ENCODE results near the gene POLA1. TPM values are rescaled to one million over a fixed set of nuclear protein-coding genes. Genes with fewer than 3 reads are reported as not detected.

The POLA1 gene
- total RNA-seq, 1 donor from 2014 or later, result 7.4 TPM

DNA sequence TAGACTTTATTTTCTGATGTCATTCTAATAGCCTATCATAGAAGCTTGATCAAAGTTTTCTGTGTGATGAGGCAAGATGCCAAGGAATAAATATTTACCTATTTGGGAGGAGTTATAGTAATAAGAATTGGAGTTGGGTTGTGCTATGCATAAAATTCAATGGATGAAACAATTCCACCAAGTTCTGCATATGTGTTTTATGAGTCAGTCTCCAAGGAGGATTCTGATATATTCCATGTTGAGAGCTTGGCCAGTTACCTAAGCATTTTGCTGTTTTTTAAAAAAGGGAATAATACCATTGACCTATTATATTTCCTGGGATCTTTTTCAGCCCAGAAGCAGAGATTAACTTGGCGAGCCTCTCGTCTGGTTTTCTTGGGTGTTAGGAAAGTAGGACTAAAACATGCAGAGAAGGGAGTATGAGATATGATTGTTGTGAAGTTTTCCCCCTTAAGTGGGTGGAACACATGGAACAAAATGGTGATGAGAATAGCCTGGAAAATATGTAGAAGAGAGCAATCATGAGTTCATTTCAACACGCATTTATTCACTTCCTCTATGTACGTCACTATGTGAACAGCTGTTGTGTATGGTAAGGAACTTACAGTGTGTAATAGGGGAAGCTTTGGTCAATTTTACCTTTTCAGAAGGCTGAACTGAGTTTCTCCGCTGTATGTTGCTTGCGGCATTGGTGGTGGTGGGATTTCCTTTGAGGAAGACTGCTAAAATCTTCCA is 39.2 kb downstream of the POLA1 start:
- TF ChIP-seq, protein P1, sequence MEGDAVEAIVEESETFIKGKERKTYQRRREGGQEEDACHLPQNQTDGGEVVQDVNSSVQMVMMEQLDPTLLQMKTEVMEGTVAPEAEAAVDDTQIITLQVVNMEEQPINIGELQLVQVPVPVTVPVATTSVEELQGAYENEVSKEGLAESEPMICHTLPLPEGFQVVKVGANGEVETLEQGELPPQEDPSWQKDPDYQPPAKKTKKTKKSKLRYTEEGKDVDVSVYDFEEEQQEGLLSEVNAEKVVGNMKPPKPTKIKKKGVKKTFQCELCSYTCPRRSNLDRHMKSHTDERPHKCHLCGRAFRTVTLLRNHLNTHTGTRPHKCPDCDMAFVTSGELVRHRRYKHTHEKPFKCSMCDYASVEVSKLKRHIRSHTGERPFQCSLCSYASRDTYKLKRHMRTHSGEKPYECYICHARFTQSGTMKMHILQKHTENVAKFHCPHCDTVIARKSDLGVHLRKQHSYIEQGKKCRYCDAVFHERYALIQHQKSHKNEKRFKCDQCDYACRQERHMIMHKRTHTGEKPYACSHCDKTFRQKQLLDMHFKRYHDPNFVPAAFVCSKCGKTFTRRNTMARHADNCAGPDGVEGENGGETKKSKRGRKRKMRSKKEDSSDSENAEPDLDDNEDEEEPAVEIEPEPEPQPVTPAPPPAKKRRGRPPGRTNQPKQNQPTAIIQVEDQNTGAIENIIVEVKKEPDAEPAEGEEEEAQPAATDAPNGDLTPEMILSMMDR (IDR thresholded peaks at IDR 0.05; ENCODE audit: insufficient read depth, low read length, severe bottlenecking), result no peak
- Histone ChIP-seq H3K27me3 (ENCODE audit: control insufficient read depth, insufficient read depth, low read length) (no peaks in the 10 kb centered on the region), H3K36me3 (ENCODE audit: control insufficient read depth, insufficient read depth, low read length) (peaks cover 2% of the 10 kb centered on the region), H3K4me3 (ENCODE audit: low read depth, low read length) (no peak overlapping the region)
- DNase-seq (ENCODE audit: low read depth), result no peak
- no peak for FAIRE-seq

DNA sequence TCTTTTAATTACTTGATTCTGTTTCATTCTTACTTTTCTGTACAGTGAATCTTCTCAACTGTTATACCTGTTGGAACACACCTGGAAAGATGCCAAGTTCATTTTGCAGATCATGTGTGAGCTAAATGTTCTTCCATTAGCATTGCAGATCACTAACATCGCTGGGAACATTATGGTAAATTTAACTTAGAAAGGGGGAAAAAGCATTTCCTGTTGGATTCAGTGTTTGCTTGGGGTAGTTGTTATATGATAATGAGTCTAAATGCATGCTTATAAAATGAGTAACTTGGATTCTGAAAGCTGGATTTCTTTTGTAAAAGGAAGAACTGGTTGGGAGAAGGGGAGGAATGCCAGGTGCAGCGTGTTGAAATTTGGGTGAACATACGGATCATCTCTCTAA is 47.6 kb downstream of the POLA1 start:
- FAIRE-seq, result no peak
- H3K4me3 ChIP-seq (ENCODE audit: low read depth, low read length), result no peak overlapping the region
- TF ChIP-seq, protein P1 (IDR thresholded peaks at IDR 0.05; ENCODE audit: insufficient read depth, low read length, severe bottlenecking), result no peak

DNA sequence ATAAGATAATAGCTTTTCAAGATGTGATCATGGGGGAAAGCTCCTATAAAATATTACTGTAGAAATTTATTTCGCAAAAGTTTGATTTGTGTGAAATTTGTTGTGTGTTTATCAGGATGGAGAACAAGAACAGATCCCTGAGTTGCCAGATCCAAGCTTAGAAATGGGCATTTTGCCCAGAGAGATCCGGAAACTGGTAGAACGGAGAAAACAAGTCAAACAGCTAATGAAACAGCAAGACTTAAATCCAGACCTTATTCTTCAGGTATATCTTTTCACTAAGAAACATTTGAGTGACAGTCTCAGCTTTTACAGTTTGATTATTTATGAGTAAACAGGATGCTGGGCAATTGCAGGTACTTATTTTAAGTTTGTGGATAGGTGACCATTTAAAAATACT is 54.5 kb downstream of the POLA1 start:
- TF ChIP-seq, protein P1 (IDR thresholded peaks at IDR 0.05; ENCODE audit: insufficient read depth, low read length, severe bottlenecking), result no peak
- FAIRE-seq, result no peak
- no peaks in the 10 kb centered on the region for H3K27me3 ChIP-seq (ENCODE audit: control insufficient read depth, insufficient read depth, low read length)
- no peak overlapping the region for H3K4me3 ChIP-seq (ENCODE audit: low read depth, low read length)
- no peaks in the 10 kb centered on the region for H3K36me3 ChIP-seq (ENCODE audit: control insufficient read depth, insufficient read depth, low read length)
- no peak for DNase-seq (ENCODE audit: low read depth)

More for the DNA sequence above, 47.6 kb downstream of the POLA1 start:
- H3K27me3 ChIP-seq (ENCODE audit: control insufficient read depth, insufficient read depth, low read length), result no peaks in the 10 kb centered on the region
- DNase-seq (ENCODE audit: low read depth), result no peak
- peaks cover 2% of the 10 kb centered on the region for H3K36me3 ChIP-seq (ENCODE audit: control insufficient read depth, insufficient read depth, low read length)

DNA sequence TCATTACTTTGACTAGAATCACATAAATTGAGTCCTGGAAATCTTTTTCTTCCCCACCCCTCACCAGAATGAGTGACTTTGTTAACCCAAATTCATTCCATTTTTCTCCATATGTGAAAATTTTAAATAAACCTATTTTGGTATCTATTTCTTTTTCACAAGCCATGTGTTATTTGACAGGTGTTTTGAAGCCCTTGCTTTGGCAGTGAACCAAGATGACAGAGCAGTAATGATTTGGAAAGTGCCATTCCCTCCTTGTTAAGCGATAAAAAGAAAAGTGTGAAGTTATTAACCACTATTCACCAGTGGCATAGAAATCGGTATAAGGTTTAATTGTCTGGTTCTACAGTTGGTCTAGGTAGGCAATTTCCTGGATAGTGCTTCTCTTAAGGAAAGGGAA is 66.1 kb downstream of the POLA1 start:
- no peaks in the 10 kb centered on the region for H3K36me3 ChIP-seq (ENCODE audit: control insufficient read depth, insufficient read depth, low read length)
- H3K27me3 ChIP-seq (ENCODE audit: control insufficient read depth, insufficient read depth, low read length), result no peaks in the 10 kb centered on the region
- FAIRE-seq (no peak), DNase-seq (ENCODE audit: low read depth) (no peak)
- TF ChIP-seq, protein P1 (IDR thresholded peaks at IDR 0.05; ENCODE audit: insufficient read depth, low read length, severe bottlenecking), result no peak
- H3K4me3 ChIP-seq (ENCODE audit: low read depth, low read length), result no peak overlapping the region

DNA sequence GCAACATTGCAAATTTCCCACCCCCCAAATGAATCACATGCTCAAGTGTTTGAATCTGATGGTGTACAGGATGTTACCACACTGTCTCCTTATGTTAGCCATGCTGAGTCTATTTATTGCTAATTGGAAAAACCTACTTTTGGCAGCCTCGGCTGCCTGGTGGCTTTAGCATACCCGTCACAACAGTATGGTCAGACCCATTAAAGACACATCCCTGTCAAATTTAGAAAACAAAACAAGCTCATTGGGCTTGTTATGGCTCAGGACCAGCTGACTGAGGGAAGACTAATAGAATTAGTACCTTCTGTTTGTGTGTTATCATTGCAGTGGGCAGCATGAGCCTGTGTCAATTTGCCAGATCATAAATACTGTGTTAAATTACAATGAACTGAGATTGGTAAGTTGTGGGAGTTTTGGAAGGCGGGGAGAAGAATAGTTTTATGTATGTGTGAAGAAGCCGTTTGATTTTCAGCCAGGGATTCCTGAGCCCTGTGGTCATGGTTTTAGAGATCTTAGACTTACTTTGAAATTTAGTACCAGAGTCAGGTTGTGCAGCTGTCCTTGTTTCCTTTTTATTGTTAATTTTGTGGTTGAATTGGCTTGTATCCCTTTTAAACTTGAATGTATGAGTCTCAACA is 66.8 kb downstream of the POLA1 start:
- TF ChIP-seq, protein P1 (IDR thresholded peaks at IDR 0.05; ENCODE audit: insufficient read depth, low read length, severe bottlenecking), result no peak
- Histone ChIP-seq H3K4me3 (ENCODE audit: low read depth, low read length) (no peak overlapping the region), H3K27me3 (ENCODE audit: control insufficient read depth, insufficient read depth, low read length) (no peaks in the 10 kb centered on the region), H3K36me3 (ENCODE audit: control insufficient read depth, insufficient read depth, low read length) (no peaks in the 10 kb centered on the region)
- FAIRE-seq (no peak), DNase-seq (ENCODE audit: low read depth) (no peak)
